Astrocyte of the spinal cord (primary cell): ENCODE results near the gene MEGF10.

Experiments used
- DNase-seq: peaks from one replicate; pipeline ENCODE4 v3.0.0; 2011; ENCODE audit warnings: low read depth, low spot score
- H3K4me3 ChIP-seq: 2 replicates; pipeline ENCODE4 v1.5.1; 2011; ENCODE audit warnings: low read depth, mild to moderate bottlenecking, low read length, moderate library complexity
- in situ Hi-C: cut with HindIII; loops from 2 replicates; pipeline ENCODE4 v1.10.0; 2017; ENCODE audit warnings: low sequenced_read_pairs
- TF ChIP-seq, protein P1 (sequence below): IDR thresholded peaks from 2 replicates; pipeline ENCODE4 v1.5.1; 2012; ENCODE audit warnings: low read depth, mild to moderate bottlenecking, low read length, inconsistent platforms

Gene MEGF10

DNA sequence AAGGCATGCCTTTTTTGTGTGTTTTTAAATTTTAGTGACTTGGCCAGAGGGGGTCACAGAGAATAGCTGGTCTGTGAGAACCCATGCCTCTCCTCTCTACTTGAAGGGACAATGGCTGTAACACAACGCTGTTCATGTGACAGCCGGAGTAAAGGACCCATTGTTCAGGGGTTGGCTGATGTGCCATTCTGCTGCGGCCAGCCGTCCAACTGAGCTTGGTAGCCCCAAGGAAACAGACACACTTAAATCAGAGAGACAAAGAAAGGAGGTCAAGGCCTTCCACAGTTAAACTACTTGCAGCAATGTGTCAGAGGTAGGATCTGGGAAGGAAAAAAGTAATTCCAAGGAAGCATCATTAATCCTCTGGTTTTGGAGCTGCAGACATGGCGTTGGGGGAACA, 8.1 kb downstream of the MEGF10 start:
- no peak overlapping the region for H3K4me3 ChIP-seq
- TF ChIP-seq, protein P1, sequence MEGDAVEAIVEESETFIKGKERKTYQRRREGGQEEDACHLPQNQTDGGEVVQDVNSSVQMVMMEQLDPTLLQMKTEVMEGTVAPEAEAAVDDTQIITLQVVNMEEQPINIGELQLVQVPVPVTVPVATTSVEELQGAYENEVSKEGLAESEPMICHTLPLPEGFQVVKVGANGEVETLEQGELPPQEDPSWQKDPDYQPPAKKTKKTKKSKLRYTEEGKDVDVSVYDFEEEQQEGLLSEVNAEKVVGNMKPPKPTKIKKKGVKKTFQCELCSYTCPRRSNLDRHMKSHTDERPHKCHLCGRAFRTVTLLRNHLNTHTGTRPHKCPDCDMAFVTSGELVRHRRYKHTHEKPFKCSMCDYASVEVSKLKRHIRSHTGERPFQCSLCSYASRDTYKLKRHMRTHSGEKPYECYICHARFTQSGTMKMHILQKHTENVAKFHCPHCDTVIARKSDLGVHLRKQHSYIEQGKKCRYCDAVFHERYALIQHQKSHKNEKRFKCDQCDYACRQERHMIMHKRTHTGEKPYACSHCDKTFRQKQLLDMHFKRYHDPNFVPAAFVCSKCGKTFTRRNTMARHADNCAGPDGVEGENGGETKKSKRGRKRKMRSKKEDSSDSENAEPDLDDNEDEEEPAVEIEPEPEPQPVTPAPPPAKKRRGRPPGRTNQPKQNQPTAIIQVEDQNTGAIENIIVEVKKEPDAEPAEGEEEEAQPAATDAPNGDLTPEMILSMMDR: no peak
- in situ Hi-C loops: no loop called here
- no peak for DNase-seq

DNA sequence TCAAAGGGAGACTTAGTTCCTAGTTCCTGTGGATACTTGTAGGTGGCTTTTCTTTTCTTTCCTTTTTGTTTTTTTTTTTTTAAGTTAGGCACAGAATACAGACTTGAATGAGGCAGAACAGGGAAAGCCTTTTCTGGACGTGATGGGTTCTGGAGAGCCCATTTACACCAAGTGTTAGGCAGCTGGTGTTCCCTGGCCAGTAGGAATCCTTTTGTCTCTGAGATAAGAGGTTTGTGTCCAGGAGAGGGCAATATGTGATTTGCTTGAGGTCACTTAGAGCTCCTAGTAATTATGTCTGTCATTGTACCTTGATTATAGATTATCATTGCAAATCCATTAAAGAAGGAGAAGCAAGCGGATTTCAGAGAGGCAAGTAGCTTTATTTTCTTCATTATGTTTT, 9.1 kb downstream of the MEGF10 start:
- in situ Hi-C loops: no loop called here
- DNase-seq: no peak
- H3K4me3 ChIP-seq: no peak overlapping the region
- TF ChIP-seq, protein P1: no peak

DNA sequence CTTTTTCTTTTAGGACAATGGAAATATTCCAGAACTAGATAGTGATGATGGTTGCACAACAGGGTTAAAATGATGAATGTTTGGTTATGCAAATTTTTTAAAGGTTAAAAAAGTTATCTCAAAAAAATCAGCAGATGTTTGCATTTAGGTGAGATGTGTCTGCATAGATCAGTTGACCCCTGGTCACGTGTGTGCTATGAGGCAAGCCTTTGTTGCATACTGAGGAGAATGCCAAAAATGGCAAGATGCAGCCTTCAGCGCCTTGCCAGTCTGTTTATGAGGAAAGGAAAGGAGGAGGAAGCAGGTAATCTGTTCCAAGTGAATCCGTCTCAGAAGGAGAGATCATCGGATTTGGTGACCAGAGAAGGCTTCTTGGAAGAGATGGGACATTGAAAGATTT, 11.9 kb downstream of the MEGF10 start:
- H3K4me3 ChIP-seq: no peak overlapping the region
- TF ChIP-seq, protein P1: no peak
- DNase-seq: no peak
- in situ Hi-C loops: no loop called here

DNA sequence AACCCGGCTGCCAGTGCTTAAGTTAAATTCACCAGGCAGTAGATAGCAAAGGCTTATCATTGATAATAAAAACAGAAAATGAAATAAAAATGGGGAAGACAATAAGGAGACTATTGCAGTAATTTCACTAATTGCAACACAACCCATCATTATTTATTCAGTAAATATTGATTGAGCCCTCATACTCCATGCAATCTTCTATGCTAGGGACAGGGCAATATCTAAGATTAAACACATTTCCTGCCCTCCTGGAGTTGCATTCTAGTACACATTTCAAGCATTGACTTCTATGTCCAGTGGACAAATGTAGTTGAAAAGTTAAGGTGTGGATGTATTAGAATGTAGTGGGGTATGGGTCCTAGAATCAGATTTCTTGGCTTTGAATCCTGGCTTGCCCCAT, 12.8 kb downstream of the MEGF10 start:
- in situ Hi-C loops: no loop called here
- no peak for DNase-seq
- TF ChIP-seq, protein P1: no peak
- H3K4me3 ChIP-seq: no peak overlapping the region

GRCh38 chr5:127305493-127305892, 14.9 kb downstream of the MEGF10 start:
- TF ChIP-seq, protein P1: no peak
- DNase-seq: no peak
- H3K4me3 ChIP-seq: no peak overlapping the region
- in situ Hi-C loops: no loop called here

DNA sequence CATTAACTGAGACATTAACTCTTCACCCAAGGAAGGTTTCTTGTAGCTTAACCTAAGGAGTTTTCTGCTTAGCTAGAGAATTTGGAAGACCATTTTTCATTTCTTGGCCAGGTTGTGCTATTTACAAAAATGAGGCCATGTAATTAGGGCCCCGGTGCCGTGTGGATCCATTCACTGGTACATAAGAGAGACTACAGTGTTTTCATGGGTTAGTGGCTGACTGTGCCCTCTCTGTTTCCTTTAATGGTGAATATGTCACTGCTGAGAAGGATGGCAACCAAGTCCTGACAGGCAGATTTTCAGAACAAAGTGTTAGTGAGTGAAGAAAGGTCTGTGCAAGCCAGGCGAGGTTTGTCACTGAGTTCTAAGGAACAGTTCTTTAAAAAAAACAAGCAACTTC, 15.4 kb downstream of the MEGF10 start:
- TF ChIP-seq, protein P1: no peak
- DNase-seq: no peak
- in situ Hi-C loops: no loop called here

GRCh38 chr5:127306647-127307046, 16.1 kb downstream of the MEGF10 start:
- no peak overlapping the region for H3K4me3 ChIP-seq
- TF ChIP-seq, protein P1: no peak
- peak; percentile 37 for DNase-seq
- in situ Hi-C loops: no loop called here

More for the DNA sequence above, 15.4 kb downstream of the MEGF10 start:
- H3K4me3 ChIP-seq: no peak overlapping the region
